Sigmoid colon (tissue), 4 donors: Measurements from ENCODE around the gene CDC5L.

Experiments used
- EP300 ChIP-seq, 4 donors: sonication (generic); formaldehyde crosslinking; IDR thresholded peaks; one replicate each; pipeline ENCODE4 v1.6.1; 2017; ENCODE audit warnings: antibody characterized with exemption in 4 of 4
- POLR2A ChIP-seq, 2 donors: fragments of 450-650 bp; IDR thresholded peaks; one replicate each; pipeline ENCODE4 v1.6.1; 2016; ENCODE audit warnings: antibody characterized with exemption in 2 of 2, mild to moderate bottlenecking in 2 of 2, moderate library complexity in 2 of 2
- POLR2AphosphoS5 ChIP-seq, 4 donors: sonication (generic); formaldehyde crosslinking; IDR thresholded peaks; one replicate each; pipeline ENCODE4 v1.6.1; 2017; ENCODE audit warnings: antibody characterized with exemption in 4 of 4
- TF ChIP-seq, protein P1 (sequence below), 4 experiments: fragments of 450-650 bp in 3 of 4; fragments of 200-600 bp in 1 of 4; IDR thresholded peaks; one replicate each; pipeline ENCODE4 v1.5.1; 2016 to 2019; ENCODE audit warnings: antibody characterized with exemption in 4 of 4, mild to moderate bottlenecking in 3 of 4, moderate library complexity in 2 of 4

DNA sequence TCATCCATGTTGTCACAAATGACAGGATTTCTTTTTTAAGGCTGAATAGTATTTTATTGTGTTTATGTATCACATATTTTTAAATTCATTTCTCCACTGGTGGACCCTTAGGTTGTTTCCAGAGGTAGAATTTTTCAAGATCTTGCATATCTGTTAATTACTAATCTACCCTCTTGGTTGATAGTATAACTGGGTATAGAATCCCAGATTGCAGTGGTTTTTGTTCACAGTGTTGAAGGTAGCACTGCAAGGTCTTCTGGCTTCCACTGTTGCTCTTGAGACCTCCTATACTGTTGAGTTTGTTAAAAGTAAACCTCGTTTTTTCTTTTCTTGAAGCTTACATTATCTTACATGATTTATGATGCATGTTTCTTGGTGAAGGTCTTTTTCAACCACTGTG, 22.9 kb downstream of the CDC5L start:
- TF ChIP-seq POLR2A (IDR thresholded peaks at IDR 0.05), result no peak
- TF ChIP-seq, protein P1, sequence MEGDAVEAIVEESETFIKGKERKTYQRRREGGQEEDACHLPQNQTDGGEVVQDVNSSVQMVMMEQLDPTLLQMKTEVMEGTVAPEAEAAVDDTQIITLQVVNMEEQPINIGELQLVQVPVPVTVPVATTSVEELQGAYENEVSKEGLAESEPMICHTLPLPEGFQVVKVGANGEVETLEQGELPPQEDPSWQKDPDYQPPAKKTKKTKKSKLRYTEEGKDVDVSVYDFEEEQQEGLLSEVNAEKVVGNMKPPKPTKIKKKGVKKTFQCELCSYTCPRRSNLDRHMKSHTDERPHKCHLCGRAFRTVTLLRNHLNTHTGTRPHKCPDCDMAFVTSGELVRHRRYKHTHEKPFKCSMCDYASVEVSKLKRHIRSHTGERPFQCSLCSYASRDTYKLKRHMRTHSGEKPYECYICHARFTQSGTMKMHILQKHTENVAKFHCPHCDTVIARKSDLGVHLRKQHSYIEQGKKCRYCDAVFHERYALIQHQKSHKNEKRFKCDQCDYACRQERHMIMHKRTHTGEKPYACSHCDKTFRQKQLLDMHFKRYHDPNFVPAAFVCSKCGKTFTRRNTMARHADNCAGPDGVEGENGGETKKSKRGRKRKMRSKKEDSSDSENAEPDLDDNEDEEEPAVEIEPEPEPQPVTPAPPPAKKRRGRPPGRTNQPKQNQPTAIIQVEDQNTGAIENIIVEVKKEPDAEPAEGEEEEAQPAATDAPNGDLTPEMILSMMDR (IDR thresholded peaks at IDR 0.05), result no peak
- TF ChIP-seq POLR2AphosphoS5 (IDR thresholded peaks at IDR 0.05), result no peak
- no peak for TF ChIP-seq EP300 (IDR thresholded peaks at IDR 0.05)
